CD4-positive, alpha-beta T cell treated with Interleukin-15 for 4 hours (primary cell): Measurements from ENCODE around the gene ROR1.

Source experiments
- DNase-seq: peaks from one replicate; pipeline ENCODE4 v3.0.0-alpha.2; 2020; ENCODE audit warnings: low spot score

The ROR1 gene

GRCh38 chr1:64107632-64108031, 333.8 kb downstream of the ROR1 start:
- no peak for DNase-seq

GRCh38 chr1:64110924-64111777, 337.3 kb downstream of the ROR1 start:
- no peak for DNase-seq

GRCh38 chr1:64111787-64112186, 338.0 kb downstream of the ROR1 start:
- DNase-seq, result no peak

GRCh38 chr1:64112281-64112680, 338.5 kb downstream of the ROR1 start:
- no peak for DNase-seq

- DNase-seq, result no peak
Measured at GRCh38 chr1:64114012-64114525, 340.3 kb downstream of the ROR1 start.

GRCh38 chr1:64116537-64116936, 342.7 kb downstream of the ROR1 start:
- DNase-seq, result no peak

GRCh38 chr1:64117492-64117891, 343.7 kb downstream of the ROR1 start:
- no peak for DNase-seq

GRCh38 chr1:64121766-64122385, 348.1 kb downstream of the ROR1 start:
- DNase-seq, result no peak

- DNase-seq, result no peak
Measured at GRCh38 chr1:64122588-64122987, 348.8 kb downstream of the ROR1 start.

GRCh38 chr1:64124704-64125440, 351.1 kb downstream of the ROR1 start:
- DNase-seq, result no peak

GRCh38 chr1:64126581-64126980, 352.8 kb downstream of the ROR1 start:
- DNase-seq, result no peak

- DNase-seq, result no peak
Measured at GRCh38 chr1:64127297-64127696, 353.5 kb downstream of the ROR1 start.

- DNase-seq, result no peak
Measured at GRCh38 chr1:64129701-64130100, 355.9 kb downstream of the ROR1 start.

GRCh38 chr1:64131155-64131554, 357.3 kb downstream of the ROR1 start:
- DNase-seq, result no peak

- no peak for DNase-seq
Measured at GRCh38 chr1:64133036-64133435, 359.2 kb downstream of the ROR1 start.

- no peak for DNase-seq
Measured at GRCh38 chr1:64135462-64136223, 361.8 kb downstream of the ROR1 start.

- DNase-seq, result no peak
Measured at GRCh38 chr1:64136296-64136695, 362.5 kb downstream of the ROR1 start.

- DNase-seq, result peak; percentile 53
Measured at GRCh38 chr1:64136752-64137411, 363.1 kb downstream of the ROR1 start.

GRCh38 chr1:64137412-64137803, 363.6 kb downstream of the ROR1 start:
- DNase-seq, result no peak

GRCh38 chr1:64139877-64140276, 366.1 kb downstream of the ROR1 start:
- DNase-seq, result no peak

GRCh38 chr1:64140596-64140995, 366.8 kb downstream of the ROR1 start:
- DNase-seq, result no peak
